HCT116 (cell line): ENCODE results near the gene TTC5. TPM values are rescaled to one million over a fixed set of nuclear protein-coding genes. Genes with fewer than 3 reads are reported as not detected.
A peak's percentile ranks its signal among the peaks of the same experiment; 100 is the strongest.

Experiments
- ATAC-seq: fragments of 200-7000 bp; cut with Tn5 transposase; 2 replicates; pipeline ENCODE4 v1.9.1; 2020; ENCODE audit warnings: mild to moderate bottlenecking, moderate library complexity
- BruUV-seq: library from RNA; stranded (reverse); fragments of 400-500 nt; replicated peaks from 2 replicates; lab custom pipeline; 2021; lab: Mats Ljungman, UMichigan
- CTCF ChIA-PET: fragments of 300-600 bp; sonication (Branson Sonifier 250); formaldehyde crosslinking; loops from one replicate; lab custom pipeline; 2021; ENCODE audit warnings: antibody characterized with exemption; lab: Charles Lee
- POLR2A ChIA-PET: fragments of 300-600, 350-600 bp; sonication (Branson Sonifier 250); formaldehyde crosslinking; loops from one replicate; lab custom pipeline; 2021; ENCODE audit warnings: antibody characterized with exemption; lab: Charles Lee
- RAD21 ChIA-PET, 2 experiments: fragments of 300-600 bp; sonication (Branson Sonifier 250); formaldehyde crosslinking; loops; one replicate each; lab custom pipeline; 2023; ENCODE audit warnings: low total read pairs in 2 of 2; ENCODE audit not compliant: uncharacterized antibody in 2 of 2, unreplicated experiment in 2 of 2, low non-redundant PET in 1 of 2; lab: Charles Lee
- DNase-seq: peaks from one replicate; pipeline ENCODE4 v3.0.0-alpha.2; 2010; ENCODE audit warnings: low read depth, low spot score
- H2AFZ ChIP-seq: fragments of 200-600 bp; shearing (Covaris generic), sonication (generic); 2 replicates; pipeline ENCODE4 v1.6.1; 2017; ENCODE audit warnings: low read depth, mixed run types, mixed read lengths, antibody characterized with exemption, low read length; ENCODE audit not compliant: poor library complexity, severe bottlenecking
- H3K27ac ChIP-seq: 2 replicates; pipeline ENCODE4 v1.5.1; 2012; ENCODE audit warnings: low read depth, low read length
- H3K27me3 ChIP-seq: fragments of 200-600 bp; sonication (generic); 2 replicates; pipeline ENCODE4 v1.6.1; 2016; ENCODE audit warnings: mixed run types, low read length, mixed read lengths; ENCODE audit not compliant: insufficient read depth
- H3K36me3 ChIP-seq, 2 experiments: fragments of 200-500 bp in 1 of 2; fragments of 200-600 bp in 1 of 2; sonication (Bioruptor generic) in 1 of 2; sonication (generic) in 1 of 2; 2 replicates each; pipeline versions ENCODE4 v1.5.1 to v1.6.1; 2014 to 2016; ENCODE audit warnings: low read length in 2 of 2, inconsistent platforms in 1 of 2, mixed read lengths in 1 of 2, mixed run types in 1 of 2; ENCODE audit not compliant: insufficient read depth in 2 of 2, control insufficient read depth in 1 of 2
- H3K4me1 ChIP-seq, 2 experiments: fragments of 200-600 bp in 1 of 2; sonication (generic) in 1 of 2; 2 replicates each; pipeline versions ENCODE4 v1.5.1 to v1.6.1; 2012 to 2017; ENCODE audit warnings: low read length in 2 of 2, inconsistent platforms in 1 of 2, mild to moderate bottlenecking in 1 of 2, mixed read lengths in 1 of 2, mixed run types in 1 of 2, moderate library complexity in 1 of 2; ENCODE audit not compliant: insufficient read depth in 2 of 2, control insufficient read depth in 1 of 2
- H3K4me2 ChIP-seq: fragments of 200-600 bp; sonication (generic); 2 replicates; pipeline ENCODE4 v1.6.1; 2017; ENCODE audit warnings: mixed run types, low read length, mixed read lengths
- H3K4me3 ChIP-seq, 2 experiments: fragments of 200-600 bp in 1 of 2; sonication (generic) in 1 of 2; replicated peaks in 1 of 2; 2 replicates each; pipeline ENCODE4 v1.5.1; 2011 to 2016; ENCODE audit warnings: low read length in 2 of 2, control low read depth in 1 of 2, low read depth in 1 of 2, mild to moderate bottlenecking in 1 of 2, mixed read lengths in 1 of 2, mixed run types in 1 of 2
- H3K79me2 ChIP-seq: fragments of 200-600 bp; sonication (generic); 2 replicates; pipeline ENCODE4 v1.6.1; 2017; ENCODE audit warnings: mild to moderate bottlenecking, mixed run types, low read length, moderate library complexity, mixed read lengths; ENCODE audit not compliant: insufficient read depth
- H3K9ac ChIP-seq: fragments of 200-600 bp; sonication (generic); 2 replicates; pipeline ENCODE4 v1.6.1; 2016; ENCODE audit warnings: low read length, mixed read lengths
- H3K9me2 ChIP-seq: fragments of 200-600 bp; sonication (generic), shearing (Covaris generic); 2 replicates; pipeline ENCODE4 v1.6.1; 2017; ENCODE audit warnings: mixed run types, mild to moderate bottlenecking, moderate library complexity; ENCODE audit not compliant: insufficient read depth
- H3K9me3 ChIP-seq, 2 experiments: fragments of 200-500 bp in 1 of 2; fragments of 200-600 bp in 1 of 2; sonication (Bioruptor generic) in 1 of 2; sonication (generic) in 1 of 2; 2 replicates each; pipeline ENCODE4 v1.6.1; 2014 to 2017; ENCODE audit warnings: low read length in 2 of 2, mixed read lengths in 2 of 2, inconsistent platforms in 1 of 2, low read depth in 1 of 2, mild to moderate bottlenecking in 1 of 2, mixed run types in 1 of 2, moderate library complexity in 1 of 2; ENCODE audit not compliant: control insufficient read depth in 1 of 2, insufficient read depth in 1 of 2
- H4K20me1 ChIP-seq: fragments of 200-600 bp; sonication (generic), shearing (Covaris generic); 2 replicates; pipeline ENCODE4 v1.6.1; 2017; ENCODE audit warnings: mixed run types, mild to moderate bottlenecking, moderate library complexity; ENCODE audit not compliant: insufficient read depth
- ATF3 ChIP-seq: IDR thresholded peaks from 2 replicates; pipeline ENCODE4 v1.6.1; 2012
- CBX3 ChIP-seq: IDR thresholded peaks from 2 replicates; pipeline ENCODE4 v1.6.1; 2012; ENCODE audit warnings: low read depth
- CTCF ChIP-seq, 3 experiments: fragments of 200-600 bp in 1 of 3; sonication (generic) in 1 of 3; IDR thresholded peaks in 2 of 3; conservative IDR thresholded peaks in 1 of 3; 2 replicates each; pipeline ENCODE4 v1.5.1; 2012 to 2017; ENCODE audit warnings: low read depth in 2 of 3, low read length in 2 of 3, antibody characterized with exemption in 1 of 3, borderline replicate concordance in 1 of 3, control low read depth in 1 of 3, mild to moderate bottlenecking in 1 of 3, mixed read lengths in 1 of 3, mixed run types in 1 of 3, moderate library complexity in 1 of 3; ENCODE audit not compliant: insufficient read depth in 1 of 3
- EGR1 ChIP-seq: IDR thresholded peaks from 2 replicates; pipeline ENCODE4 v1.6.1; 2012; ENCODE audit warnings: low read depth
- EZH2 ChIP-seq: fragments of 200-600 bp; sonication (generic); IDR thresholded peaks from 2 replicates; pipeline ENCODE4 v1.6.1; 2017; ENCODE audit warnings: antibody characterized with exemption, mixed run types
- EZH2phosphoT487 ChIP-seq: fragments of 200-600 bp; IDR thresholded peaks from 2 replicates; pipeline ENCODE4 v1.6.1; 2018; ENCODE audit warnings: antibody characterized with exemption, borderline replicate concordance
- MAX ChIP-seq: IDR thresholded peaks from 2 replicates; pipeline ENCODE4 v1.6.1; 2012
- POLR2A ChIP-seq: IDR thresholded peaks from 2 replicates; pipeline ENCODE4 v1.7.0; 2011; ENCODE audit warnings: borderline replicate concordance; ENCODE audit not compliant: insufficient read depth, insufficient read length; ENCODE audit errors: extremely low read depth
- YY1 ChIP-seq: IDR thresholded peaks from 2 replicates; pipeline ENCODE4 v1.6.1; 2011; ENCODE audit warnings: low read length, low read depth, moderate library complexity, mild to moderate bottlenecking; ENCODE audit not compliant: insufficient replicate concordance; ENCODE audit errors: extremely low read depth
- ZNF274 ChIP-seq: fragments of 200-500 bp; sonication (Bioruptor generic); IDR thresholded peaks from 2 replicates; pipeline ENCODE4 v1.6.1; 2014; ENCODE audit warnings: mild to moderate bottlenecking, low read depth, low read length, inconsistent platforms
- intact Hi-C: fragments of 100-400 bp; cut with micrococcal nuclease; formaldehyde crosslinking; loops from 2 replicates; pipeline ENCODE4 v1.10.0; 2022
- total RNA-seq: library from RNA; stranded (reverse); gene quantifications from one replicate; pipeline ENCODE4 v1.2.1, GENCODE V29; 2021; ENCODE audit not compliant: unreplicated experiment

Gene TTC5
- total RNA-seq, 1 experiment from 2014 or later: 23.3 TPM

- Histone ChIP-seq H2AFZ (no peak overlapping the region), H3K27ac (peak overlapping the region; percentile 69), H3K36me3 (peaks cover 10 to 27% of the 10 kb centered on the region in 2 experiments), H3K4me3 (peak overlapping the region; percentile 56 to 83), H3K4me2 (peak overlapping the region; percentile 79), H3K9me2 (no peaks in the 10 kb centered on the region), H3K9ac (peak overlapping the region; percentile 90), H3K27me3 (no peaks in the 10 kb centered on the region), H3K9me3 (no peaks in the 10 kb centered on the region), H3K79me2 (peaks cover 57% of the 10 kb centered on the region), H4K20me1 (no peaks in the 10 kb centered on the region), H3K4me1 (peaks cover 12 to 21% of the 10 kb centered on the region in 2 experiments)
- intact Hi-C loops: no loop called here
- RAD21 ChIA-PET: interaction anchor here in 1 of 2 experiments (1.2 kb wide), 1 partner anchor 10 kb away, joined by 5 read pairs; no protein-coding TSS in a partner anchor
- DNase-seq (no peak), ATAC-seq (peak; percentile 10; the same call in 1 of the 2 replicates)
- POLR2A ChIA-PET: interaction anchor here (3.0 kb wide), 1 partner anchor 10 kb away, joined by 41 read pairs; the partner anchor contains the start of gene PARP2
- BruUV-seq: no TSS peak
- TF ChIP-seq EGR1 (no peak), ZNF274 (no peak), EZH2 (no peak), CTCF (IDR thresholded peaks at IDR 0.05 in 2 of 3, conservative IDR thresholded peaks at IDR 0.05 in 1 of 3; ENCODE audit: borderline replicate concordance in 1 of 3, insufficient read depth in 1 of 3, low read depth in 2 of 3, low read length in 2 of 3) (0 out of 6 replicates have a peak, but pooled peaks of 1 of the 3 experiments have one; percentile 10)
- CTCF ChIA-PET: interaction anchor here (1.2 to 1.5 kb wide), 2 partner anchors 9 to 83 kb away, joined by 3 read pairs; no protein-coding TSS in a partner anchor
These were observed 26.7 kb upstream of the TTC5 start for GRCh38 chr14:20332431-20332787.

GRCh38 chr14:20331053-20331613, 25.4 kb upstream of the TTC5 start:
- Histone ChIP-seq H3K4me1 (peaks cover 12 to 22% of the 10 kb centered on the region in 2 experiments), H3K36me3 (peaks cover 17 to 36% of the 10 kb centered on the region in 2 experiments), H3K4me2 (peak overlapping the region; percentile 43; the same call in 1 of the 2 replicates), H2AFZ (no peak overlapping the region), H3K79me2 (peaks cover 70% of the 10 kb centered on the region), H3K4me3 (no peak overlapping the region), H4K20me1 (peaks cover 6% of the 10 kb centered on the region; the same call in 1 of the 2 replicates), H3K27me3 (no peaks in the 10 kb centered on the region), H3K9ac (no peak overlapping the region), H3K9me2 (no peaks in the 10 kb centered on the region), H3K27ac (peak overlapping the region; percentile 19; the same call in 1 of the 2 replicates), H3K9me3 (no peaks in the 10 kb centered on the region)
- no peak for DNase-seq
- ChIA-PET POLR2A (interaction anchor here (1.6 to 1.9 kb wide), 2 partner anchors 12 to 130 kb away, joined by 4 to 10 read pairs; partner anchors contain the start of genes PARP2 and PIP4P1), RAD21 (no interaction called here), CTCF (no interaction called here)
- no peak for ATAC-seq
- intact Hi-C loops: no loop called here
- BruUV-seq: TSS peak; percentile 8
- TF ChIP-seq CTCF (IDR thresholded peaks at IDR 0.05 in 2 of 3, conservative IDR thresholded peaks at IDR 0.05 in 1 of 3; ENCODE audit: borderline replicate concordance in 1 of 3, insufficient read depth in 1 of 3, low read depth in 2 of 3, low read length in 2 of 3): no peak
- no peak for TF ChIP-seq POLR2A
- TF ChIP-seq MAX: no peak
- TF ChIP-seq EZH2phosphoT487: no peak
- no peak for TF ChIP-seq ATF3
- TF ChIP-seq CBX3: no peak
- no peak for TF ChIP-seq ZNF274
- TF ChIP-seq EZH2: no peak
- no peak for TF ChIP-seq YY1
